HG03571 (cell line): ENCODE data around the gene KCTD15.

ENCODE experiments used
- ATAC-seq: cut with Tn5 transposase; IDR thresholded peaks from one replicate; pipeline ENCODE4 v1.9.1; 2021; ENCODE audit not compliant: unreplicated experiment

KCTD15 gene

GRCh38 chr19:33771384-33772101, 25.1 kb upstream of the KCTD15 start:
- no peak for ATAC-seq

- no peak for ATAC-seq
These were observed 24.4 kb upstream of the KCTD15 start for GRCh38 chr19:33772102-33772857.

GRCh38 chr19:33772858-33773180, 23.9 kb upstream of the KCTD15 start:
- ATAC-seq = no peak

GRCh38 chr19:33773704-33774624, 22.7 kb upstream of the KCTD15 start:
- no peak for ATAC-seq

GRCh38 chr19:33774751-33775150, 21.9 kb upstream of the KCTD15 start:
- ATAC-seq = no peak

DNA sequence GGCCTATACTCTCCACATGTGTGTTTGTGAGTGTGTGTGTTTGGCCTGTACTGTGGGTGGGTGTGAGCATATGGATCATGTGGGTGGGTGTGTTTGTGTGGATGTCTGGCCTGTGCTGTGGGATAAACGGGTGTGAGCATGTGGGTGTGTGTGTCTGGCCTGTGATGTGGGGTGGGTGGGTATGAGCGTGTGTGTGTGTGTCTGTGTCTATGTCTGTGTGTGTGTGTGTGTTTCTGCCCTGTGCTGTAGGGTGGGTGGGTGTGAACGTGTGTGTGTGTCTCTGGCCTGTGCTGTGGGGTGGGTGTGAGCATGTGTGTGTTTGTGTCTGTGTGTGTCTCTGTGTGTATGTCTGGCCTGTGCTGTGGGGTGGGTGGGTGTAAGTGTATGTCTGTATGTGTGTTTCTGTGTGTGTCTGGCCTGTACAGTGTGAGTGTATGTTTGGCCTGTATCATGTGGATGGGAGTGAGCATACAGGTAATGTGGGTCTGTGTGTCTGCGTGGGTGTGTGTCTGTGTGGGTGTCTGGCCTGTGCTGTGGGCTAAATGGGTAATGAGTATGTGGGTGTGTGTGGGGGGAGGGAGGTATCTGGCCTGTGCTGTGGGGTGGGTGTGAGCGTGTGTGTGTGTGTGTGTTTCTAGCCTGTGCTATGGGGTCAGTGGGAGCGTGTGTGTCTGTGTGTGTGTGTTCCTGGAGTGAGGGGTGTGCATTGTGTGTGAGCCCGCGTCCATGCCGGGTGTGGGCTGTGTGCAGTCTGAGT, 20.8 kb upstream of the KCTD15 start:
- ATAC-seq = no peak

DNA sequence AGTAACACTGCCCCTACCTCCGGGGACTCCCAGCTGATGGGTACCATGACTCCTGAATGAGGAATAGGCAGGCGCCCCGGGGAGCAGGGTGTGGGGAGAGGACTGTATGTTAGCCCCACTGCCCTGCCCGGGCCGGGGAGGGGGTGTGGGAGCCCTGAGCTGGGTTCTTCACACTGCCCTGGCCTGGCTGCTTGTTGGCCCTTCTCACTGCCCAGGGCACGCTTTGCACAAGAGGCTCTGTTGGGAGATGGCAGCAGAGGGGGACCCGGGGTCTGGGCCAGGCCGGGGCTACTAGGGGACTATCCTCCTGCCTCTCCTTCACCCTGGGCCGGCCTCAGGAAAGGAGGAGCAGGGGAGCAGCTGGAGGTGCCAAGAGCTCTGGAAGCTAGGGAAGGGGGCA, 19.3 kb upstream of the KCTD15 start:
- ATAC-seq = no peak

- ATAC-seq = no peak
These were observed 18.9 kb upstream of the KCTD15 start for GRCh38 chr19:33777753-33778088.

GRCh38 chr19:33778089-33778791, 18.4 kb upstream of the KCTD15 start:
- ATAC-seq = peak; percentile 70

- ATAC-seq = no peak
These were observed 16.8 kb upstream of the KCTD15 start for GRCh38 chr19:33779849-33780248.

DNA sequence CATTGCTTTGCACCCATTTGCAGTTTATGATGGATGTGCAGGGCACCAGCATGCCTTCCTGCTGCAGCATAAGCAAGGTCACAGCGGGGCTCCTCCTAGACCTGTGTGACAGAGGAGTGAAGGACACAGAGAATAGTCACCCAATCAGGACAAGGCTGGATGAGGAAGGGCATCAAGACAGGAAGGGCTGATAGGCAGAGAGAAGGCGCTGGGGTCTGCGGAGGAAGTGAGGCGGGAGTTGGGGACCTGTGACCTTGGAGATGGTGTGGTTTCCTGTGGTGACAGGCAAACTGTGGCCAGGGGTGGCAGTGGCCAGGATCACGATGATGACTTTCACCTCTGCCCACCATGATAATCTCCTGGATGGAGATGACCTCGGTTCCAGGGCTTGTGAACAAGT, 16.4 kb upstream of the KCTD15 start:
- no peak for ATAC-seq

- no peak for ATAC-seq
These were observed 15.9 kb upstream of the KCTD15 start for GRCh38 chr19:33780746-33781145.

DNA sequence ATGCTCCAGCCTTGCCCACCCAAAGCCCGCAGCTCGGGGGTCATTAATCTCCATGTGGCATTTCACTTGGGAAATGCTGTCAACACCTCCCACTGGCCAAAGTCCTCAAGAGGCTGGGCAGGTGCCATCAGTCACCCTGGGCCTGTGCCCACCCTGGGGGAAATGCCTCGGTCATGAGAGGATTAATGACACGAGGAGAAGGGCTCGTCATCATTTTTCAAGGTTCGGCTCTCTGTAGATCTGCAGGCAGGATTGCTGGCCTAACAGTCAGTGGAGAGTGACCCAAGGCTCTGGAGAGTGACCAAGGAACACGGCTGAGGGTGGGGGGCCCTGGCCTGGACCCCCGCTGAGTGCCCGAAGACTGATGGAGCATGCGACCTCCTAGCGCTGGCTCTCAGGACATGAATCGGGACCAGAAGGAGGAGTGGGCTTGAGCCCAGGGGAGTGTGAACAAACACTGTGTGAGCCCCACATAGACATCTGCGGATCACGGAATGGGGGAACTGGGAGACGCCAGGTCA, 15.2 kb upstream of the KCTD15 start:
- ATAC-seq = no peak

DNA sequence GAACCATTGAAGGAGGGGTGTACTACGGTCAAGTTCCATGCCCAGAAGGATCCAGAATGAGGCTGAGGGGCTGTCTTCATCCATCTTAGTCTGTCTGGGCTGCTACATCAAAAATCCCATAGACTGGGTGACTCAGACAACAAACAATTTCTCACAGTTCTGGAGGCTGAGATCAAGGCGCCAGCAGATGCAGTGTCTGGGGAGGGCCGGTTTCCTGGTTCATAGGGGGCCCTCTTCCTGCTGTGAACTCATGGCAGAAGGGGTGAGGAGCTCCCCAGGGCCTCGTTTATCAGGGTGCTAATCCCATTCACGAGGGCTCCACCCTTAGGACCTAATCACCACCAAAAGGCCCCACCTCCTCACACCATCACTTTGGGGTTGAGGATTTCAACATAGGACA, 14.7 kb upstream of the KCTD15 start:
- ATAC-seq = no peak

DNA sequence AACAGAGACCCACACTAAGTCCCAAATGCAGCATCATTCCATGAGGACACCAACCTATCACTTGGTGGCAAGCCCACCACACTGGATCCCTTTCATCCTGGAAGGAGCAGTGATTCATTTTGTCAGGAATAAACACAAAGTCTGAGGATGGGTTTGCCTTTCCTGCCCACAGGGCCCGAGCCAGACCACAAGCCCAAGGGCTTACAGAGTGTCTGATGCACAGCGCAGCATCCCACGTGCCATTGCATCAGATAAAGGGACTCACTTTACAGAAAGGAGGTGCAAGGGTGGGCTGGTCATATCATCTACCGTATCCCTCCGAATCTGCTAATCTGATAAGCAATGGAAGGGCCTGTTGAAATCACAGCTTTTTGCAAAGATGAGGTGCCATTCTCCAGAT, 12.2 kb upstream of the KCTD15 start:
- ATAC-seq = no peak

GRCh38 chr19:33785795-33786194, 10.9 kb upstream of the KCTD15 start:
- no peak for ATAC-seq

- no peak for ATAC-seq
These were observed 8.0 kb upstream of the KCTD15 start for GRCh38 chr19:33788676-33789075.

GRCh38 chr19:33789344-33789743, 7.3 kb upstream of the KCTD15 start:
- no peak for ATAC-seq

DNA sequence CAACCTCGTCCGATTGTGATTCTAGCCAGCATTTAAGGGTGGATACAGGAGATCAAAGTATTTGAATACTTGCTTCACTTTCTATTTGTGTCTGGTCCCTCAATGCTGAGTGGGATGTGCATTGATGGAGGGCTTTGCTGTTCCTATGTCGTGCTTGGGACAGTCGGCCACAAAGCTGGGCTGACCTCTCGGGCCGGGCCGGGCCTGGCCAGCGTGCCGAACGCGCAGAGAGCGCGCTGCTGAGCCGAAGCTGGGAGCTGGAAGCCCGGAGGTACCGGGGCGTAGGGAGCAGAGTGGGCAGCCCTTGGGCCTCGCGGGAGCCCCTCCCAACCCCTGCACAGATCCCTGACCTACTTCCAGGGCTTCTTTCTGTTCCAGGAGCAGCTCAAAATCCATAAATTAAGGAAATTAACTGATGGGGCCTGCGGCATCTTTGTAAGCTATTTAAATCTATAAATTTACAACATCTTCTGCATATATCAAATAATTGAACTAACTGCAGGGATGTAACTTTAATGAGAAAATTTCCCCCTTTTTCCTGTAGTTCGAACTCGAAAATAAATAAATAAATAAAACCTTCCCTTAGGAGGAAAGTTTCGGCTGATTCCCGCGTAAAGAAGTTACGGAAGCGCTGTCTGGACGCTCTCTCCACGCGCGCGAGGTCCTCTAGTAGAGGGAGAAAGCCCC, 1.8 kb upstream of the KCTD15 start:
- no peak for ATAC-seq
